GM12891 (cell line): ENCODE results near the gene OTP.

Source experiments
- DNase-seq: peaks from one replicate; pipeline ENCODE4 v3.0.0; 2011; ENCODE audit warnings: low spot score; ENCODE audit not compliant: insufficient read length
- FAIRE-seq: peaks from 2 replicates; lab custom pipeline; 2011; peaks lifted over from hg19 to GRCh38; lab: Jason Lieb, UNC
- PAX5 ChIP-seq: IDR thresholded peaks from 2 replicates; pipeline ENCODE4 v1.6.1; 2011; ENCODE audit warnings: low read length, moderate library complexity, mild to moderate bottlenecking; ENCODE audit not compliant: insufficient read depth, severe bottlenecking
- POLR2A ChIP-seq: IDR thresholded peaks from 2 replicates; pipeline ENCODE4 v1.6.1; 2011; ENCODE audit warnings: low read depth, low read length, control low read depth
- POLR2AphosphoS5 ChIP-seq: IDR thresholded peaks from 2 replicates; pipeline ENCODE4 v1.6.1; 2011; ENCODE audit warnings: low read depth, low read length, control low read depth
- POU2F2 ChIP-seq: IDR thresholded peaks from 2 replicates; pipeline ENCODE4 v1.6.1; 2011; ENCODE audit warnings: low read depth, mild to moderate bottlenecking, control low read depth, low read length, moderate library complexity
- SPI1 ChIP-seq: IDR thresholded peaks from 2 replicates; pipeline ENCODE4 v1.6.1; 2011; ENCODE audit warnings: low read depth, low read length, control low read depth
- TAF1 ChIP-seq: IDR thresholded peaks from 2 replicates; pipeline ENCODE4 v1.6.1; 2011; ENCODE audit warnings: low read depth, low read length, control low read depth

The OTP gene

DNA sequence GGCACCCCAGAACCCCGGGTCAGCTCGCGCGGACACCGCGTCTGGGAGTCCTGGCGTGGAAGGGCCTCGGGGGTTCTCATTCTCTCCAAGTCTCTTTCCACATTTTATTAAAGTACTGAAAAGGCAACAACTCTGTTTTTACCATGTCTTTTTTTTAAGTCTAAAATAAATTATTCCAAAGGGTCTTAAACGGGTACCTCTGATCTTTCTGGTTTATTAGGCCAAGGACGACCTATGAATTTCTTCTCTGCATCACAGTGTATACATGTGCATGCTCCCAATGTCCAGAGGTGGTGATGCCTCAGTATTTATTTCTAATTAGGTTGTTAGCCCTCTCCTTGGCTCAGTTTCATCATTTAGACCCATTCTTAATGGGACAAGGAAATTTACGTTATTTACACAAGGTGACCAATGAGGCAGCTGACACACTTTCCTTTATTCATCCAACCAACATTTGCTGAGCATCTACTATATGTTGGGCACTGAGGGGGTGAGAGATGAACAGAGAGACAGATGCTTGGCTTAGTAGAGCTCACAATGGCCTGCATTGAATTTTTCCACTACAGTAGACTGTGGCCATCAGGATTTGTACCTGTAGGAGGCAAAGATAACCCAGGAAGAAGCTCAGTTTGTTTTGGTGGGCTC lies 7.6 kb upstream of the OTP start:
- DNase-seq (no peak), FAIRE-seq (peak; percentile 33)
- TF ChIP-seq TAF1 (no peak), SPI1 (no peak), POU2F2 (no peak), PAX5 (no peak), POLR2AphosphoS5 (no peak), POLR2A (no peak)

DNA sequence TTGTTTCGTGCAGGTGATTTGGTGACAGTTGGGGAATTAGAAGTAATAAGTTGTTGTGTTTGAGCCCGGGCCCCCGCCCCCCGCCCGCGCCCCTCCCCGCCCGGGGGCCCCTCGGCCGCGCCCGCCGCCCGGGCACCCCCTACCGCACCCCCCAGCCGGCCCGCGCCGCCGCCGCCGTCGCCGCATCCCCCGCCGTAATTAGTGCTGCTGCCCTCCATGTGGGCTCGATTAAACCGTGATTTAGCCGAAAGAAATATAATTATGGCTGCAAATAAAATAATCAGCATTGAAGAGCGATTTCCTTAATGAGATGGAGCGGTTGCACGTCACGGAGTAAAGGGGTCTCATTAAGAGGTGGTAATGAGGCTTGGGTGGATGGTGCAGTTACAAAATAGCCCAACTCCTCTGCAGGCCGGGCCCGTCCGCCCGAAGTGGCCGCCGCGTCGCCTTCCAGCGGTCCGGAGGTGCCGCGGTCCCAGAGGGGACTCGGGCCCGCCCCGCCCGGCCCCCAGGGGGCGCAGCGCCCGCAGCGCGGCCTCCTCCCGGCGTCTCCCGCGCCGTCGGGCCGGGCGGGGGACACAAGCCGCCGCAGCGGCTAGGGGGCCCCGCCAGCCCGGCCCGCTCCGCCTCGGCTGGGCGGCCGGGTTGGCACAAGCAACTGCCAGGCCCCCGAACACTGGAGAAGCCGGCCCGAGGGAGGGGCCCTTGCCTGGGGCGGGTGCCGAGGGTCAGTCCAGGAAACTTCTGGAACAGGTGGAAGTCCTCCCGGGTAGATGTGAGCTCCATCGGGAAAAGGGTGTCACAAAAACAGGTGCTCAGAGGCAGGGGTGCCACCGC lies 6.9 kb upstream of the OTP start:
- no peak for FAIRE-seq
- DNase-seq, result peak; percentile 82
- TF ChIP-seq SPI1 (no peak), POU2F2 (no peak), POLR2AphosphoS5 (no peak), POLR2A (no peak), TAF1 (no peak), PAX5 (no peak)

DNA sequence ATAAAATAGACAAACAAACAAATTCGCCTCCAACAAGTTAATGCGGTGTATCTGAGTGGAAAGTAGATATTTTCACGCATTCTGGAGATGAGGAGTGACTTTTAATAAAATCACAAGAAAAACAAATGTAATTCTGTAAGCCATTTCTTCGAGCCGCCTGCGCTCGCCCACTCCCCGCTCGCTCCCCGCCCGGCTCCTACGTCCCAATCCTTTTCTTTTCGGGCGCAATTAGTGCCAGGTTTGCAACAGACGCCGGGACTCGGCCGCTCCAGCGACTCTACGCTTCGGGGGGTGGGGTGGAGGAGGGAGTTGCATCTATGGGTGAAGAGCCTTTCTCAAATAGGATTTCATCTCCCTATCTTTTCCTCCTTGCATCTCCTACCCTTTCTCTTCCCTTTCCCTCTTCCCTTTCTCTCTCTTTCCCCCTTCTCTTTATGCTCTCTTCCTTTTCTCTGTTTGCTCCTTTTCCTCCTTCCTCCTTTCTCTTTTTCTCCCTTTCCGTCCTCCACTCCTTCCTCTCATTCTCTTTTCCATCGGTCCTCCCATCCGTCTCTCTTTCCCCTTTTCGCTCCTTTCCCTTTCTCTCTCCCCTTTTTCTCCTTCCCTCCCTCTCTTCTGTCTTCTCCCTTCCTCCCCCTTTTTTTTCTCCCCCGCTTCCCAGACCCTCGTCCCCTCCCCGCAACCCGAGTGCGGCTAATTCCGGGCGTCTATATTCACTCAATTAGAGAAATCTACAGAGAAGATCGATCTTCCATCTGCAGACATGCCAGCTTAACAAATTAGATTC lies 6.1 kb upstream of the OTP start:
- DNase-seq, result no peak
- no peak for FAIRE-seq
- TF ChIP-seq TAF1 (no peak), SPI1 (no peak), POLR2A (no peak), POU2F2 (no peak), POLR2AphosphoS5 (no peak), PAX5 (no peak)

DNA sequence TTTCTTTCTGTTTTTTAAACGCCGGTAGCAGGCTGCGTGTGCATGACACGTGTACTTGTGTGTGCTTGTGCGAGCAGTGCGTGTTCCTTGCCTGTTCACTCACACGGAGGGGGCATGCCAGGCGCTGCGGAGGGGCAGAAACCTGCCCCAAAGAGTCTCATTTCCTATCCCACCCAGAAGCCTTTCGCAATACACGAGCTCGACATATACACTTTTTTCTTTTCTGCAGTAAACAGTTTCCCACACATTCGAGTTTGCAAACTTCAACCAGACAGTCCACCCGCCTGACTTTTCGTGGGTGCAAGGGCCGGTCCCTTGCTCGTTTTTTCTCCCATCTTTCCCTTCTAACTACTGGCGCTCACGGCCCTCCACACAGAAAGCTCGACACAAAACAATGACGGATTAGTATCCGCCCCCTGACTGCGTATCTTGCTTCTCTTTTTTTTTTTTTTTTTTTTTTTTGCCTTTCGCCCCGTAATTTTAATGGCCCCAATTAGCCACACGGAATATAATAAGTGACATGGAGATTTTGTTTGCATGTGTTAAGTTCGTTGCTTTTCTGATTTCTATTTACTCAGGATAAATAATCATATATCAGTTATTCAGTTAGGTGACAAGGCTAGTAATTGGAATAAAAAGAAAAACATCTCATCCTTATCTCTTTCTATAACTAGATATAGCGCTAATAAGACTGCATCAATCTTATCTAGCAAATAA lies 5.3 kb upstream of the OTP start:
- TF ChIP-seq POU2F2 (no peak), SPI1 (no peak), POLR2A (no peak), POLR2AphosphoS5 (no peak), TAF1 (no peak), PAX5 (no peak)
- DNase-seq, result no peak
- FAIRE-seq, result peak; percentile 5

DNA sequence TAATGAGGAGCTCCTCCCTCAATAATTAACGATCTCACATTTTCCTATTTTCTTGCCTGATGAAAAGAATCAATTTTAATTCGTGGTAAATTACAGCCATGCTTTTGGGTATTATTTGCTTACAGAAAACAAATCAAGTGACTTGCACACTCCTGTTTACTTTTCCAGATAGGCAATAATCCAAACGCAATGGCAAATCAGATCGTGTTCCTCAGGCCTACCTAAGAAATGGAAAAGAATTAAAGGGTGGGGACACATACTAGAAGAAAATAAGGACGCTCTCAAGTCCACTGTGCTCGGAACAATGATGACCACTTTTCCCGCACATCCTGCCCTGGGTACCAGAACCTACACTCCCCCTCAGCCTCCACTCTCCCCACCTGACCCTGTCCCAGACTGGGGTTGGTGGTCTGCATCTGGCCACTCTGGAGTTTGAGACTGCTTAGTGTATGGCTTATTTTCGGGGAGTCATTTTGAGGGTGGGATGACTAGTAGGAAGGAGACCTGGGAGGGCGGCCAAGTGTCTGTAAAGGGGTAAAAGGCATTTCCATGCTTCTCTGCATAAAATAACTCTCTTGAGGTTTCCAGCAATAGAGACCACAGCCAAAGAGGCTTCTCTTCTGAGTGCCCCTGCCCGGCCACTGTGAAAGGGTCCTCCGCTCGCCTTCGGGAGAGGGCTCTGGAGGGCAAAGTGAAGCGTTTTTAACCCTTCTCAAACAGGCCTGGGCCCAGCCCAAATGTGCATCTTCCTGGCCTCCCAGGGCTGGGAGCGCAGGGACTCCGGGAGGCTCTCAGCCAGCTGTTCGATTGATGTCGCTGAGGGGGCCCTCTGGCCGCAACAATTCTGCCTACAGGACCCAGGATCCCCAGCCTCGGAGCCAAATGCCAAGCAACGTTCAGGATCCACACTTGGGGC lies 4.5 kb upstream of the OTP start:
- TF ChIP-seq POU2F2, result no peak
- DNase-seq, result no peak
- FAIRE-seq, result no peak

DNA sequence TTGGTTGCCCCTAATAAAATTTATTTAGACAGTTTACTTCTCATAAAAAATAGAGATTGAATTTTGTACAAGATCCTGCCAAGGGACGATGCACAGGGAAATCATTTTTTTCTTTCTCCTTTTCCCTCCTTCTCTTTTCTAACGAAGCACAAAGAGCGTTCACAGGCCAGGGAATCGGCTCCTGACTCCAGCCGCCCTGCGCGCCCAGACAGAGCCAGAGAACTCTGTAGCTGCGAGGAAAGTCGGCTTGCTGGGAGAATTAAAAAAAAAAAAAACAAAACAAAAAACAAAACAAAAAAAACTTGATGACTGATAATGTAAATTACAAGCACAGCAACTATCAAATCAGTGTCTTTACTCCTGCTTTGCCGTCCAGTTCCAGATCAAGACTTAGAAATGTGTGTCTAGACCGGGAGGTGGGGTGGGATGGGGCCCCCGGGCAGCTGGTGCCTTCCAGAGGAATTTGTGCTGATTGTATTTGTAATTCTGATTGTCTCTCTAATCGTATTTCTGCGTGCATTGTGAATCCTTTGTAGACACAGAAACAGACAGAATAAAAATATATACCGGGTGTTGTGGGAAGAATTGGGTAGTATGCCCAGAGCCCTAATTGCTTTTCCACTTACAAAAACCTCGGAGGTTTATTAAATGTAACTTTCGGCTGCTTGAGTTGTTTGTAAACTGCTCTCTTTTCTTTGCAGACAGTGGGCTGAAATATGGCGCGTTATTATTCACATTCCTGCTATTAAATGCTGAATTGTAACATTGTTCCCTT lies 3.6 kb upstream of the OTP start:
- TF ChIP-seq POU2F2 (no peak), POLR2A (no peak), PAX5 (no peak), POLR2AphosphoS5 (no peak), SPI1 (no peak), TAF1 (no peak)
- DNase-seq (no peak), FAIRE-seq (no peak)

DNA sequence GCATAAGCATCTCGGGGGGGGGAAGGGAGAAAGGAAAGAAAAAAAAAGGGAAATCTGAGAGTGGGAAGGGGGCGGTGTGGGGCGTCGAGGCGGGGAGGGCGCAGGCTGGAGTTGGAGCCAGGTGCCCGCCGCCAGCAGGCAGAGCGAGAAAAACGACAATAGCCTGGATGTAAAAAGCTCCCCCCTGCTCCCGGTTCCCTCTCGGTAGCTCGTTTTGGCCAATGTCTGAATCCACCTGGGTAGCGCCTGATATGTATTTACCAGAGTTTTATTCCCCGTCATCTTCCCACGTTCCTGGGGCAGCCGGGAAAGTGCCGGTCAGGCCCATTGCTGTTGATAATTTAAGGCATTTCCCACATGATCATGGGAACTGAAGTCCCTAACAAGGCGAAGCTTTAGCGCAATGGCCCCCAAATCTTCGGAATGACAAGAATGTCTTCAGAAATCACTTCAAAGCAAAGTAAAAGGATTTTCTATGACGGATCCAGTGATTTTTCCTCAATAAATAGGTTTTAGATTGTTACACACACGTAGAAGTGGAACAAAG lies 3.0 kb upstream of the OTP start:
- FAIRE-seq (no peak), DNase-seq (no peak)
- TF ChIP-seq SPI1 (no peak), POLR2AphosphoS5 (no peak), PAX5 (no peak), POU2F2 (no peak), POLR2A (no peak), TAF1 (no peak)
